22Rv1 (cell line): ENCODE results near the gene GALNT8.

Source experiments
- ZFX ChIP-seq: fragments of 450-650 bp; IDR thresholded peaks from 2 replicates; pipeline ENCODE4 v1.6.1; 2017; ENCODE audit warnings: antibody characterized with exemption, borderline replicate concordance
- TF ChIP-seq, protein P1 (sequence below): fragments of 450-650 bp; IDR thresholded peaks from 2 replicates; pipeline ENCODE4 v1.5.1; 2017; ENCODE audit warnings: mild to moderate bottlenecking

DNA sequence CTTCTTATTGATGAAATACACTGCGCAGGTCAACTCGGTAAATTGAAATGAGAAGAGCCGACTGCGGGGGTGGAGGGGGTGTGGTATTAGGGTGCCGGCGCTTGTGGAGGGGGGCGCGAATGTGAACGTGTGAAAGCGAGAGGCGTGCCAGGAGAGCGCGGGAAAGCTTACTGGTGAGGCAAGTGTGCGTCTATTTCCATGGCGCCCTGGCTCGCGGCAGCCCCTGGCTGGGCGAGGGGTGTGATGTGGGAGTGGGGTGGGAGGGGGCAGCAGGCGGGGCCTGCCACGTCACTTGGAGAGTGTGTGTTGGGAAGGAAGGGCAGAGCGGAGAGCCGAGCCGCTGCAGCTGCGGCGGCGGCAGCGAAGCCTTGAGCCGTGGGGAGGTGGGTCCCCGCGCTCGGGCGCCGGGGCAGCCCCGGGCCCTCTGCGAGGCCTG is 88.8 kb downstream of the GALNT8 start:
- TF ChIP-seq, protein P1, sequence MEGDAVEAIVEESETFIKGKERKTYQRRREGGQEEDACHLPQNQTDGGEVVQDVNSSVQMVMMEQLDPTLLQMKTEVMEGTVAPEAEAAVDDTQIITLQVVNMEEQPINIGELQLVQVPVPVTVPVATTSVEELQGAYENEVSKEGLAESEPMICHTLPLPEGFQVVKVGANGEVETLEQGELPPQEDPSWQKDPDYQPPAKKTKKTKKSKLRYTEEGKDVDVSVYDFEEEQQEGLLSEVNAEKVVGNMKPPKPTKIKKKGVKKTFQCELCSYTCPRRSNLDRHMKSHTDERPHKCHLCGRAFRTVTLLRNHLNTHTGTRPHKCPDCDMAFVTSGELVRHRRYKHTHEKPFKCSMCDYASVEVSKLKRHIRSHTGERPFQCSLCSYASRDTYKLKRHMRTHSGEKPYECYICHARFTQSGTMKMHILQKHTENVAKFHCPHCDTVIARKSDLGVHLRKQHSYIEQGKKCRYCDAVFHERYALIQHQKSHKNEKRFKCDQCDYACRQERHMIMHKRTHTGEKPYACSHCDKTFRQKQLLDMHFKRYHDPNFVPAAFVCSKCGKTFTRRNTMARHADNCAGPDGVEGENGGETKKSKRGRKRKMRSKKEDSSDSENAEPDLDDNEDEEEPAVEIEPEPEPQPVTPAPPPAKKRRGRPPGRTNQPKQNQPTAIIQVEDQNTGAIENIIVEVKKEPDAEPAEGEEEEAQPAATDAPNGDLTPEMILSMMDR, result no peak
- no peak for TF ChIP-seq ZFX
